Neuronal stem cell (in vitro differentiated cells): ENCODE measurements around the gene RNF13.

Experiments used
- DNase-seq: peaks from one replicate; pipeline ENCODE4 v3.0.0-alpha.2; 2013; ENCODE audit warnings: low spot score
- H2AFZ ChIP-seq: one replicate; pipeline ENCODE4 v1.6.1; 2013; ENCODE audit warnings: mild to moderate bottlenecking, low read length, inconsistent platforms
- H2AK5ac ChIP-seq: 2 replicates; pipeline ENCODE4 v1.6.1; 2013; ENCODE audit warnings: low read depth, mild to moderate bottlenecking, inconsistent platforms, low read length, moderate library complexity, mixed read lengths
- H2BK120ac ChIP-seq: 2 replicates; pipeline ENCODE4 v1.6.1; 2013; ENCODE audit warnings: low read depth, mild to moderate bottlenecking, inconsistent platforms, low read length, moderate library complexity, mixed read lengths
- H2BK12ac ChIP-seq: one replicate; pipeline ENCODE4 v1.6.1; 2013; ENCODE audit warnings: low read length, inconsistent platforms
- H2BK15ac ChIP-seq: 2 replicates; pipeline ENCODE4 v1.6.1; 2013; ENCODE audit warnings: mild to moderate bottlenecking, low read length, inconsistent platforms, mixed read lengths
- H2BK5ac ChIP-seq: one replicate; pipeline ENCODE4 v1.6.1; 2013; ENCODE audit warnings: inconsistent platforms, mild to moderate bottlenecking, low read length, moderate library complexity
- H3K14ac ChIP-seq: one replicate; pipeline ENCODE4 v1.6.1; 2013; ENCODE audit warnings: low read length, inconsistent platforms
- H3K18ac ChIP-seq: 2 replicates; pipeline ENCODE4 v1.6.1; 2013; ENCODE audit warnings: low read length, inconsistent platforms
- H3K23ac ChIP-seq: 2 replicates; pipeline ENCODE4 v1.6.1; 2013; ENCODE audit warnings: low read depth, mild to moderate bottlenecking, mixed read lengths, low read length, inconsistent platforms; ENCODE audit not compliant: poor library complexity
- H3K27ac ChIP-seq: replicated peaks from 3 replicates; pipeline ENCODE4 v1.5.1; 2013; ENCODE audit warnings: low read length, inconsistent platforms
- H3K27me3 ChIP-seq, 3 experiments: 2 replicates each; pipeline ENCODE4 v1.6.1; 2013; ENCODE audit warnings: low read length in 3 of 3, mild to moderate bottlenecking in 2 of 3, inconsistent platforms in 1 of 3, low read depth in 1 of 3, mixed read lengths in 1 of 3, moderate library complexity in 1 of 3; ENCODE audit not compliant: control insufficient read depth in 3 of 3, insufficient read depth in 3 of 3
- H3K36me3 ChIP-seq, 2 donors: replicated peaks in 1 of 2; 2 replicates each; pipeline ENCODE4 v1.6.1; 2013; ENCODE audit warnings: low read length in 2 of 2; ENCODE audit not compliant: control insufficient read depth in 2 of 2, insufficient read depth in 2 of 2
- H3K4ac ChIP-seq: 2 replicates; pipeline ENCODE4 v1.6.1; 2013; ENCODE audit warnings: inconsistent platforms, mild to moderate bottlenecking, low read length, moderate library complexity
- H3K4me1 ChIP-seq, 2 donors: 1 replicate in 1 of 2; 2 replicates in 1 of 2; pipeline ENCODE4 v1.6.1; 2013; ENCODE audit warnings: low read length in 2 of 2, low read depth in 1 of 2; ENCODE audit not compliant: control insufficient read depth in 2 of 2, insufficient read depth in 1 of 2
- H3K4me2 ChIP-seq: one replicate; pipeline ENCODE4 v1.6.1; 2013; ENCODE audit warnings: mild to moderate bottlenecking, low read length, inconsistent platforms; ENCODE audit not compliant: insufficient read depth, poor library complexity, severe bottlenecking
- H3K4me3 ChIP-seq, 2 donors: 2 replicates each; pipeline ENCODE4 v1.5.1; 2013; ENCODE audit warnings: low read length in 2 of 2, mild to moderate bottlenecking in 2 of 2, inconsistent platforms in 1 of 2, moderate library complexity in 1 of 2
- H3K79me1 ChIP-seq: one replicate; pipeline ENCODE4 v1.6.1; 2013; ENCODE audit warnings: low read depth, mild to moderate bottlenecking, inconsistent platforms, low read length, moderate library complexity
- H3K9ac ChIP-seq: one replicate; pipeline ENCODE4 v1.6.1; 2013; ENCODE audit warnings: mild to moderate bottlenecking, low read depth, low read length, inconsistent platforms; ENCODE audit not compliant: poor library complexity
- H3K9me3 ChIP-seq, 2 donors: replicated peaks in 1 of 2; 2 replicates each; pipeline versions ENCODE3 to v1.6.1; 2013; ENCODE audit warnings: low read length in 2 of 2, mild to moderate bottlenecking in 2 of 2, inconsistent platforms in 1 of 2, low read depth in 1 of 2, mixed read lengths in 1 of 2, moderate library complexity in 1 of 2; ENCODE audit not compliant: control insufficient read depth in 2 of 2, insufficient read depth in 1 of 2
- H4K8ac ChIP-seq: one replicate; pipeline ENCODE4 v1.6.1; 2013; ENCODE audit warnings: low read depth, mild to moderate bottlenecking, inconsistent platforms, low read length, moderate library complexity
- H4K91ac ChIP-seq: one replicate; pipeline ENCODE4 v1.6.1; 2013; ENCODE audit warnings: low read length, low read depth, mild to moderate bottlenecking, inconsistent platforms; ENCODE audit not compliant: poor library complexity
- WGBS, 2 donors: extraction: QIAGEN DNeasy Blood & Tissue Kit; methylation state at CpG; one replicate each; pipeline ENCODE4 v1.1.7; 2013; ENCODE audit warnings: missing lambda C conversion rate in 2 of 2, mixed read lengths in 1 of 2; ENCODE audit not compliant: insufficient read length in 2 of 2, insufficient replicate concordance in 1 of 2; ENCODE audit errors: extremely low coverage in 2 of 2; 5-methylcytosine and 5-hydroxymethylcytosine counted together

The RNF13 gene

GRCh38 chr3:149877668-149878067 lies 64.7 kb downstream of the RNF13 start:
- H2AK5ac ChIP-seq, result no peak overlapping the region
- H3K27ac ChIP-seq, result no peak overlapping the region
- no peak overlapping the region for H2BK5ac ChIP-seq
- no peaks in the 10 kb centered on the region for H3K79me1 ChIP-seq
- H2BK120ac ChIP-seq, result no peak overlapping the region
- no peak overlapping the region for H3K23ac ChIP-seq
- H3K9ac ChIP-seq, result no peak overlapping the region
- H4K91ac ChIP-seq, result no peak overlapping the region
- H2BK15ac ChIP-seq, result no peak overlapping the region
- no peaks in the 10 kb centered on the region for H3K27me3 ChIP-seq
- H3K4me3 ChIP-seq, result no peak overlapping the region
- WGBS, 2 donors, result no CpG with 5 or more reads among the region's 1 CpG
- DNase-seq, result no peak
- H2AFZ ChIP-seq, result no peak overlapping the region
- no peak overlapping the region for H3K14ac ChIP-seq
- H3K4me2 ChIP-seq, result no peak overlapping the region
- H3K4me1 ChIP-seq, result no peaks in the 10 kb centered on the region
- peaks cover 0 to 10% of the 10 kb centered on the region in 2 donors for H3K36me3 ChIP-seq
- H2BK12ac ChIP-seq, result no peak overlapping the region
- H3K18ac ChIP-seq, result no peak overlapping the region
- H3K9me3 ChIP-seq, result no peaks in the 10 kb centered on the region
- H3K4ac ChIP-seq, result no peak overlapping the region
- no peak overlapping the region for H4K8ac ChIP-seq

- no peak overlapping the region for H4K8ac ChIP-seq
- H3K4ac ChIP-seq, result no peak overlapping the region
- no CpG with 5 or more reads among the region's 2 CpGs for WGBS, 2 donors
- H2BK15ac ChIP-seq, result no peak overlapping the region
- no peak overlapping the region for H3K14ac ChIP-seq
- H3K4me3 ChIP-seq, result no peak overlapping the region
- no peak overlapping the region for H3K4me2 ChIP-seq
- peaks cover 0 to 2% (median 0%) of the 10 kb centered on the region in 3 experiments for H3K27me3 ChIP-seq
- H2AK5ac ChIP-seq, result no peak overlapping the region
- no peaks in the 10 kb centered on the region for H3K36me3 ChIP-seq
- H3K9me3 ChIP-seq, result no peaks in the 10 kb centered on the region
- no peak overlapping the region for H4K91ac ChIP-seq
- H2BK5ac ChIP-seq, result no peak overlapping the region
- peaks cover 2% of the 10 kb centered on the region for H3K79me1 ChIP-seq
- H2AFZ ChIP-seq, result no peak overlapping the region
- H3K27ac ChIP-seq, result no peak overlapping the region
- no peak overlapping the region for H3K18ac ChIP-seq
- H3K23ac ChIP-seq, result no peak overlapping the region
- H3K4me1 ChIP-seq, result no peaks in the 10 kb centered on the region
- H3K9ac ChIP-seq, result no peak overlapping the region
- no peak overlapping the region for H2BK12ac ChIP-seq
- no peak overlapping the region for H2BK120ac ChIP-seq
- DNase-seq, result peak; percentile 27
Observed at GRCh38 chr3:149879872-149880271, 66.9 kb downstream of the RNF13 start.

GRCh38 chr3:149881879-149882278 lies 68.9 kb downstream of the RNF13 start:
- H3K27ac ChIP-seq, result no peak overlapping the region

GRCh38 chr3:149883134-149883533 lies 70.1 kb downstream of the RNF13 start:
- H3K27me3 ChIP-seq, result peaks cover 0 to 2% (median 0%) of the 10 kb centered on the region in 3 experiments
- no peaks in the 10 kb centered on the region for H3K36me3 ChIP-seq
- H3K4me3 ChIP-seq, result no peak overlapping the region
- no peak overlapping the region for H4K91ac ChIP-seq
- H3K18ac ChIP-seq, result no peak overlapping the region
- no peak overlapping the region for H3K27ac ChIP-seq
- no CpG with 5 or more reads among the region's 1 CpG for WGBS, 2 donors
- H3K4me1 ChIP-seq, result no peaks in the 10 kb centered on the region
- H2AFZ ChIP-seq, result no peak overlapping the region
- no peaks in the 10 kb centered on the region for H3K9me3 ChIP-seq
- no peak for DNase-seq
- H2BK120ac ChIP-seq, result no peak overlapping the region
- H3K4ac ChIP-seq, result no peak overlapping the region
- no peak overlapping the region for H3K9ac ChIP-seq
- H3K23ac ChIP-seq, result no peak overlapping the region
- H3K79me1 ChIP-seq, result peaks cover 2% of the 10 kb centered on the region
- no peak overlapping the region for H2BK5ac ChIP-seq
- no peak overlapping the region for H3K4me2 ChIP-seq
- no peak overlapping the region for H2AK5ac ChIP-seq
- no peak overlapping the region for H3K14ac ChIP-seq
- no peak overlapping the region for H4K8ac ChIP-seq
- no peak overlapping the region for H2BK15ac ChIP-seq
- no peak overlapping the region for H2BK12ac ChIP-seq

More at GRCh38 chr3:149881879-149882278, 68.9 kb downstream of the RNF13 start:
- no peak overlapping the region for H4K91ac ChIP-seq
- H3K9ac ChIP-seq, result no peak overlapping the region
- H3K23ac ChIP-seq, result no peak overlapping the region
- H3K36me3 ChIP-seq, result no peaks in the 10 kb centered on the region
- no peak overlapping the region for H3K4ac ChIP-seq
- H2AK5ac ChIP-seq, result no peak overlapping the region
- no peak overlapping the region for H2BK5ac ChIP-seq
- H2BK15ac ChIP-seq, result no peak overlapping the region
- no peak overlapping the region for H3K18ac ChIP-seq
- no peak overlapping the region for H3K14ac ChIP-seq
- no peak overlapping the region for H3K4me2 ChIP-seq
- no peaks in the 10 kb centered on the region for H3K4me1 ChIP-seq
- no peak overlapping the region for H2AFZ ChIP-seq
- H4K8ac ChIP-seq, result no peak overlapping the region
- peaks cover 0 to 2% (median 0%) of the 10 kb centered on the region in 3 experiments for H3K27me3 ChIP-seq
- peaks cover 2% of the 10 kb centered on the region for H3K79me1 ChIP-seq
- H3K4me3 ChIP-seq, result no peak overlapping the region
- no CpG with 5 or more reads among the region's 4 CpGs for WGBS, 2 donors
- no peak for DNase-seq
- H3K9me3 ChIP-seq, result no peaks in the 10 kb centered on the region
- no peak overlapping the region for H2BK12ac ChIP-seq
- H2BK120ac ChIP-seq, result no peak overlapping the region
